GM21737 (cell line): Measurements from ENCODE around the gene GRIK4.

Experiments
- ATAC-seq: cut with Tn5 transposase; IDR thresholded peaks from one replicate; pipeline ENCODE4 v1.9.1; 2021; ENCODE audit warnings: mild to moderate bottlenecking, moderate library complexity; ENCODE audit not compliant: unreplicated experiment

The GRIK4 gene

GRCh38 chr11:120524536-120525085, 13.1 kb downstream of the GRIK4 start:
- ATAC-seq: no peak

- no peak for ATAC-seq
These were observed 14.0 kb downstream of the GRIK4 start for GRCh38 chr11:120525261-120526171.

DNA sequence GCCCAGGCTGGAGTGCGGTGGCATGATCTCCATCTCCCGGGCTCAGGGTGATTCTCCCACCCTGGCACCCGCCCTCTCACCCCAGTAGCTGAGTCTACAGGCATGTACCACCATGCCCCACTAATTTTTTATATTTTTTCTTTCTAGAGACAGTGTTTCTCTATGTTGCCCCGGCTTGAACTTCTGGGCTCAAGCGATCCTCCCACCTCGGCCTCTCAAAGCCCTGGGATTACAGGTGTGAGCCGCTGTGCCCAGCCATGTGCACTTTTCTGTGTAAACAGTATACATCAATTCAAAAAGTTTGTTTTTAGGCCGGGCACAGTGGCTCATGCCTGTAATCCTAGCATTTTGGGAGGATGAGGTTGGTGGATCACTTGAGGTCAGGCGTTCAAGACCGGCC, 14.7 kb downstream of the GRIK4 start:
- ATAC-seq: no peak

GRCh38 chr11:120527111-120527761, 15.7 kb downstream of the GRIK4 start:
- ATAC-seq: no peak

GRCh38 chr11:120528749-120529148, 17.2 kb downstream of the GRIK4 start:
- no peak for ATAC-seq

GRCh38 chr11:120529214-120529613, 17.7 kb downstream of the GRIK4 start:
- ATAC-seq: no peak

DNA sequence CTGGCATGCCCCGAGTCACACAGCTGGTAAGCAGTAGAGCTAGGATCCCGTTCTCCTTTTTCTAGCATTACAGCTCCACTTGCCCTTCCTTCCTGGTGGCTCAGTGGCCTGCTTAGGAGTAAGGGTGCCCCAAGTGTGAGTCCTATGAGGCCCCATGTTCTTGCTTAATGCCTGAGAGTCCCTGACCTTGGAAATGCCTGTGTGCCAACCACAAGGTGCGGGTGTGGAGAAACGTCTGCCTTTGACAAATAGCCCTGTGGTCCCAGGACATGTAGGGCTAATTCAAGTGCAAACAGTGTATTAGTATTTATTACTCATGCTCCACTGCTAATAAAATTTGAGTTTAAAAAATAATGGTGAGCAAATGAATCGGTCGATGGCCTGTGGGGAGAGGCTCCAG, 18.4 kb downstream of the GRIK4 start:
- no peak for ATAC-seq

DNA sequence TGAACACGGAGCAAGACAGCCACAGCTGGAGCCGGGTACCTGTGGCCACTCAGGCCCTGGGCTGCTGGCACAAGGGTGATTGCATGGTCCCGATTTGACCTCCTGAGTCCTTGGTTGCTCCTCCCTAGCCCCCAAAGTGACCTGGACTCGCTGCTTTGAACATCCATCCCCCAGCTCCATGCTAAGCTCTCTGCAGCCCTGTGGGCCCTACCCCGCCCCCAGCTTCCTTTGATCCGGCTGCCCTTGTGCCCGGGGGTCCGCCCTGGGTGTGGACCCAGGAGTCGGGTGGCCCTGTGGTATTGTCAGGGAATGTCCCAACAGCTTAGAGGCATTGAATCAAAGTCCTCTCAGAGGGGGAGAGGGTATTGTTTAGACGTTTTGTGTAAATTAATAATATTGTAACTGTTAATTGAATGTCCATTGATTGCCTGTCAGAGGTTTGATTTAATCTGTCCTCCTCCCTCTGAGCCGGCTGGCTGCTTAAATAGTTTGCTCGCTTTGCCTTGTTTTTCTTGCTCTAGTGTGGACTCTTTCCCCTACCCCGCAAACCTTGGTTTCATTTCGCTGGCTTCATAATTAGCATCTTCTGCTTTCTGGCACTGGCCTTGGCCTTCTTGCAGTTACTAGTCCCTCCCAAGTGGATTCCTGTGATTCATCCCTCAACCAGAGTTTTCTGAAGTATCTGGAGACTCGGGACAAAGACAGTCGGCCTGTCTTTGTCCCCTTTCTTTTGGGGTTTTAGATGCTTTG, 20.7 kb downstream of the GRIK4 start:
- ATAC-seq: no peak

DNA sequence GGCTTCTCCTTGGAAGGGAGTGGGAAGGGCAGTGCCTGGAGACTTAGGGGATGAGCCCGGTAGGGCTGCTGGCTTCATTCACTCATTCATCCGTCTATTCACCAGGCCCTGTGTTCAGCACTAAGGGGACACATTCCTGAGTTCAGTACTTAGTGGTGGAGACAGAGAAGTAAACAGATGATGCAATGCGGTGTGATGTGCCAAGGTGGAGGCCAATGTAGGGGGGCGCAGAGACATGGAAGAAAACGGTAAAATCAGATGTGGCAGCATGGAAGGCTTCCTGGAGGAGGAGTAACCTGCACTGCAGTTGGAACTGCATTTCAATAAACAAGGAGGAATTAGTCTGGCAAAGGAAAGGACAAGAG, 21.3 kb downstream of the GRIK4 start:
- ATAC-seq: no peak

DNA sequence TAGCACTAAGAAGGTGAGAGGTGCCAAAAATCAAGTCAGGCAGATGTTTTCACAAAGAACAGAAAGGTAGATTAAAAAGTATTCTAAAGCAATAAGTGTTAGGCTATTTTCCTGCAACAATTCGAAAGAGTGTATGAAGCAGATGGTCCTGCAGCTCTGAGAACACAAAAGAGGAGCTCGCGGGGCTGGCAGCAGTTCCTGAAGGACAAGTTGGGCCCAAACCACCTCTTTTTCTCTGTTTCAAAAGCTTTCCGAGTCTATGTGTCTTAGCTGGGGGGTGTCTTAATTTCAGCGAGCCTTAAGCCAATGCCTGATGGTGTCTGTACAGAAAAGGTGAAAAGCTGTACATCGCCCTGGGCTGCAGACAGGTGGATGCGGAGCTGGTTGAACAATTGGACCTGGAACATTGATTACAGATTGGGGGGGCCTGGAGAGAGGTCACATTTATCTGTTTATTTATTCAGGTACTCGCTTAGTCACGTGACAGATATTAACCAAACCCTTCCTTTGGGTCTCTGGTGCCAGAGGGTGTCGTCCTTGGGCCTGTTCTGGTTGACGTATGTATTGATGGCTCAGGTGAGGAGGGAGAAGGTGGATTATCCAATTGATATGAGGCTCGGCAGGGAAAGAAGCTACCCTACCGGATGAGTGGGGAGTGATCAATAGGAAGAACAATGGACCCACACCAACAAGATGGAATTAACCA, 24.7 kb downstream of the GRIK4 start:
- ATAC-seq: no peak

GRCh38 chr11:120536797-120537169, 25.2 kb downstream of the GRIK4 start:
- ATAC-seq: no peak

GRCh38 chr11:120537996-120538395, 26.4 kb downstream of the GRIK4 start:
- no peak for ATAC-seq

DNA sequence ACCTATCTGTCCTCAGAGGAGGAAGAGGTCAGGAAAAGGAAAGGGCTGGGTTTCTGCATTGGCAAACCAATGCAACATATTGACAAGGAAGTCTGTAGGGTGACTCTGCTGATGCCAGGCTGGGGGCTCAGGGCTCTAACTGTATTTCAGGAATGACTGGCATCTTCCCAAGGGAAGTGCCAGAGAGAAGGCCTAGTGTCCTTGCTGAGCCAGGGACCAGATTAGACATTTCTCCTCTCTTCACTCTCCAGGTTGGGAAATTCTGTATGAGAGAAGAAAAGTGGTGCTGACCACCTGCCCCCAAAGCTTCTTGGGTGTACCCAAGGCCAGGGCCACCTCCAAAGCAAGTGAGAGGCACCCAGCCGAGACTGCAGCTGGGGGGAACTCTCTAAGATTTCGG, 27.2 kb downstream of the GRIK4 start:
- no peak for ATAC-seq

DNA sequence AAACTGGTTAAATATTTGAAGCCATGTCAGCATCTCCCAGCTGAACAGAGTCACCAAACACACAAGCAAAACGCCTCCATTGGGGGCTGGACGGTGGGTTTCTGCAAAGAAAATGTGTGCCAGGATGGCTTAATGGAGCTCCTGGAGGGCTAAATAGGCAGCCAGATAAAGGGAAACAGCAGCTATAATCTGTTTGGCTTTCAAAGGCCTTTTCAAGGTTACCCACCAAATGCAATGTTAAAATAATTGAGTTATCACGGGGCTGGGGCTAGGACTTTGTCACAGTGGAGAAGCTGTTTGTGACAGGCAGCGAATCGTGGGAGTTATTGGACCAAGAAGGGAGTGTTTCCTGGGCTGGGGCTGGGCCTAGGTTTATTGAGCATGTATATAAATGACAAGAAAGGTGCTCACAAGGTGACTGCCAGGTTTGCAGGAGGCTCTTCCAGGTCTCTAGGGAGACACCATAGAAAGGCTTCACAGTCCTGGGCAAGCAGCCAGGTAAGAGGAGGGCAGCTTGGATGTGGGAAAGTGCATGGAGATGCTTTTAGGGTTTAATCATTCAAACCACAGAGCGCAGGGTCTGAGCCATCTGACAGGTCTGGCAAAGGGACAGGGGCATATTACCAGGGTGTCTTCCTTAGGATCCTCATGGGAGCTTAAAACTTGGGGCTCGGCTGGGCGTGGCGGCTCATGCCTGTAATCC, 28.3 kb downstream of the GRIK4 start:
- no peak for ATAC-seq

DNA sequence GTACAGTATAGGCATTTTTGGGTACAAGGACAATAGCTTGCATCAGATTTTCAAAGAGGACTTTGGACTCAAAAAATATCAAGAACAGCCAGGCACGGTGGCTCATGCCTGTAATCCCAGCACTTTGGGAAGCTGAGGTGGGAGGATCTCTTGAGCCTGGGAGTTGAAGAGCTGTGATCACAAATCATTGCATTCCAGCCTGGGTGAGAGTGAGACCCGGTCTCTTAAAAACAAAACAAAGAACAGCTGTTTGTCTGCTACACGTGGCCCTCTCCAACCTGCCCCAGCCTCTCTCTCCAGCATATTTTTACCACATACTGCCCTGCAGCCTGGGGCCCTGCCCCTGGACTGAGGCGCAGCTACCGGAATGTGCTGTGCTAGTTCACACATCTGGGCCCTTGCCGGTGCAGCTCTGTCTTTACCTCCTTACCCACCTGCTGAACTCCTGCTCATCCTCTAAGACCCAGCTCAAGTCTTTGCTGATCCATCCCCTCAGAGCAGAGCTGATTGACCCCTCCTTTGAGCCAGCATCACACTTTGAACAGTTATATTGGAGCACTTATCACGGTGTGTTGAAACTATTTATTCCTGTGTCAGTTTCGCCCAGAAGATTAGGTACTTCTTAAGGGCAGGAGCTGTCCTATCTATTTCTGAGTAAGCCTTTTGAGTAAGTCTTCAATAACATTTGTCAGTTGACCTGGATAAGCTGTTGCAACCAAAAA, 29.4 kb downstream of the GRIK4 start:
- ATAC-seq: no peak

- no peak for ATAC-seq
These were observed 32.1 kb downstream of the GRIK4 start for GRCh38 chr11:120543521-120544215.

- no peak for ATAC-seq
These were observed 34.3 kb downstream of the GRIK4 start for GRCh38 chr11:120545813-120546212.

- ATAC-seq: no peak
These were observed 35.0 kb downstream of the GRIK4 start for GRCh38 chr11:120546312-120547205.
